Endothelial cell of hepatic sinusoid (primary cell): ENCODE data around the gene FAM118A.
"Not testable (repeated sequence)": the region's sequence is repeated elsewhere in the genome, so short reads cannot be mapped to it uniquely, and the experiment has no call there.

Experiments used
- in situ Hi-C: cut with HindIII; loops from 2 replicates; pipeline ENCODE4 v1.10.0; 2017; ENCODE audit warnings: low sequenced_read_pairs

FAM118A gene

GRCh38 chr22:45280587-45280980 is 29.1 kb upstream of the FAM118A start:
- in situ Hi-C loops = no loop called here

- in situ Hi-C loops = no loop called here
These were observed 28.7 kb upstream of the FAM118A start for GRCh38 chr22:45281010-45281409.

DNA sequence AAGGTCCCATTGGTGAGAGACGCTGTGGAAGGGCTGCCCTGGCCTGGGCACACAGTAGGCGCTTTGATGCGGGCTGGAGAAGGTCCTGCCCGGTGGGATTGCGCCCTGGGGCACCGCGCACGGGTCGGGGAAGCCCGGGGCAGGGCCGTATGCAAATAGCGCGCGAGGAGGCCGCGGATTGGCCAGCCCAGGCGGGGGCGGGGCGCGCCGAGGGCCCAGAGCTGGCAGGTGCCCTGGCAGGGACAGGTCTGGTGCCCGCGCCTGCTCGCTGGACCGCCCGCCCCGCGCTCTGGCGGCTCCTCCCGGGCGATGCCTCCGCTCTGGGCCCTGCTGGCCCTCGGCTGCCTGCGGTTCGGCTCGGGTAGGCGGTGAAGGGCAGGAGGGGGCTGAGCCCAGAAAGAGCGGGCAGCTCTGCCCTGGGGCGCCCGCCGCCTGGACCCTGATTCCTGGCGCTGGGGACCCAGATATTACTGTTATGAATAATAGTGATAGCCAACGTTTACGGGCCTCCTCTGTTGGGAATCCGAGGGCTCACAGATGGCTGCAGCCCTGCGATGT is 24.9 kb upstream of the FAM118A start, which contains the start of gene UPK3A:
Gene UPK3A, plus strand, starts transcription at position 245 of the 558 bp plus-strand sequence. Its CDS starts 65 bp downstream, at position 310.
- in situ Hi-C loops = no loop called here

DNA sequence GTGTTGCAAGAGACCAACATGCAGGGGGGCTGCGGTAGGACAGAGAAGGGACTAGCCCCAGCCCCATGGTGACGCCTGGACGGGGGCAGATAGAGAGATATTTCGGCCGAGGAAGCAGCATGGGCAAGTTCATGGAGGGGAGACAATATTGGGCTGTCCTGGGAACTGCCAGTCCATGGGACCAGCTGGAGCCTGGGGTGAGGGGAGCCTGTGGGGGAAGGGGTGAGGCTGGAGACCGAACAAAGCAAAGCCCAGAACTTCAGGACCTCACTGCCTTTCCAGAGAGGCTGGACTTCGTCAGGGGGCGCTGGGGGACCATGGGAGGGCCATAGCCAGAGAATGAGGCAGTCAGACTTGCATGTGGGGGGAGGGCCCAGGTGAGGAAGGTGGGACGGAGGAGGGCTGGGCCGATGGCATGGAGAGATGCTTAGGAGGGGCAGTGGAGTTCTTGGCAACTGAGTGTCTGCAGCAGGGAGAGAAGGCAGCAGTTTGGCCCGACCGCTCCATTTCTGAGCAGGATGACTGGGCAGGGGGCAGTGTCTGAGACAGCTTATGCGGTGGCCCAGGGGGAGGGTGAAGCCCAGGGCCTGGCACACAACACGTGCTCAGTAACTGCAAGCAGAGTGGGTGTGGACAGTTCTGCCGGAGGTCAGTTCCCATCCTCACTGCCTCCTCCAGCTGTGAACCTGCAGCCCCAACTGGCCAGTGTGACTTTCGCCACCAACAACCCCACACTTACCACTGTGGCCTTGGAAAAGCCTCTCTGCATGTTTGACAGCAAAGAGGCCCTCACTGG is 24.3 kb upstream of the FAM118A start:
- in situ Hi-C loops = no loop called here

- in situ Hi-C loops = no loop called here
These were observed 22.7 kb upstream of the FAM118A start for GRCh38 chr22:45286854-45287551.

GRCh38 chr22:45290410-45290936 is 19.3 kb upstream of the FAM118A start:
- in situ Hi-C loops = no loop called here

DNA sequence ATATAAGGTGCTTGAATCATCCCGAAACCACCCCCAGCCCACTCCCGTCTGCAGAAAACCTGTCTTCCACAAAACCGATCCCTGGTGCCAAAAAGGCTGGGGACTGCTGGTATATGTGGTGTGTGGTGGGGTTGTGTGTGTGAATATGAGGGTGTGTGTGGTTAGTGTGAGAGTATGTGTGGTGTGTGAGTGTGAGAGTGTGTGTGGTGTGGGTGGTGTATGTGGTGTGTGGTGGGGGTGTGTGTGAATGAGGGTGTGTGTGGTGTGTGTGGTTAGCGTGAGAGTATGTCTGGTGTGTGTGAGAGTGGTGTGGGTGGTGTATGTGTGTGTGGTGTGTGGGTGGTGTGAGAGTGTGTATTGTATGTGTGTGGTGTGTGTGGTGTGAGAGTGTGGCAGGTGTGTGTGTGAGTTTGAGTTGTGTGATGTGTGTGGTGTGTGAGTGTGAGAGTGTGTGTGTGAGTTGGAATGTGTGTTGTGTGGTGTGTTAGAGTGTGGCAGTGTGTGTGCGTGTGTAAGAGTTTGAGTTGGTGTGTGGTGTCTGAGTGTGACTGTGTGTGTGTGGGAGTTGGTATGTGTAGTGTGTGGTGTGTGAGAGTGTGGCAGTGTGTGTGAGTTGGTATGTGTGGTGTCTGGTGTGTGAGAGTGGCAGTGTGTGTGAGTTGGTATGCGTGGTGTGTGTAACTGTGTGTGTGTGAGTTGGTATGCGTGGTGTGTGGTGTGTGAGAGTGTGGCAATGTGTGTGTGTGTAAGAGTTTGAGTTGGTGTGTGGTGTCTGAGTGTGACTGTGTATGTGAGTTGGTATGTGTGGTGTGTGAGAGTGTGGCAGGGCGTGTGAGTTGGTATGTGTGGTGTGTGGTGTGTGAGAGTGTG is 18.4 kb upstream of the FAM118A start:
- in situ Hi-C loops = no loop called here

DNA sequence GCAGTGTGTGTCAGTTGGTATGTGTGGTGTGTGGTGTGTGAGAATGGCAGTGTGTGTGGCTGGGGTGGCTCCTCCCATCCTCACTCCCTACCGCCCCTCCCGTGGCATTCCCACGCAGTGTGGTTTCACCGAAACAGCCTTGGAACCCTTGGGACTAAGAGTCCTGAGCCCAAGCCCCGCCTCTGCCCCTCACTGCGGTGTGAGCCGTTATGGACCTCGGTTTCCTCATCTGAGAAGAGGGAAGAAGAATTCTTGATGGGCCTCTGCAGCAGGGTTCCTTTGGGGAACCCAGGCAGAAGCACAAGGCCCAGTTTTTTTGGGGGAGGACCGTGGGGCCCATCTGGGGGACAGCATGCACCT is 17.8 kb upstream of the FAM118A start:
- in situ Hi-C loops = no loop called here

GRCh38 chr22:45292731-45293442 is 16.8 kb upstream of the FAM118A start:
- in situ Hi-C loops = no loop called here

DNA sequence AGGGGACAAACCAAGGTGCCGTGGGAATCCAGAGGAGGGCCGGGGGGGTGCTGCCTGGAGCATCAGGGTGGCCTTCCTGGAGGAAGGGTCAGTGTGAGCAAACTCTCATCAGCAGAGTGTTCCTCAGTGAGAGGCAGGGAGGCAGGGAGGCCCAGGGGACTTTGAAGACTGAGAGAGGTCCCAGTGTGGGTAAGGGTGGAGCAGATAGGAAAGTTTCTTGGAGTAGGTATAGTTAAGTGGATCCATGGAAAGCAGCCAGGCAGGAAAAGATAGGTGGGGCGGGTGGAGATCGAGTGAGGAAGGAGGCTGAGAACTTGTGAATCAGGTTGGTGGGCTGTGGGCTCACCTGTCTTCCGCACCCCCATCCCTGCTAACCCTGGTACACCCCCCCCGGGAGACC is 15.7 kb upstream of the FAM118A start:
- in situ Hi-C loops = no loop called here

- in situ Hi-C loops = not testable (repeated sequence)
These were observed 14.7 kb upstream of the FAM118A start for GRCh38 chr22:45295004-45295403.

- in situ Hi-C loops = no loop called here
These were observed 14.2 kb upstream of the FAM118A start for GRCh38 chr22:45295492-45295891.

DNA sequence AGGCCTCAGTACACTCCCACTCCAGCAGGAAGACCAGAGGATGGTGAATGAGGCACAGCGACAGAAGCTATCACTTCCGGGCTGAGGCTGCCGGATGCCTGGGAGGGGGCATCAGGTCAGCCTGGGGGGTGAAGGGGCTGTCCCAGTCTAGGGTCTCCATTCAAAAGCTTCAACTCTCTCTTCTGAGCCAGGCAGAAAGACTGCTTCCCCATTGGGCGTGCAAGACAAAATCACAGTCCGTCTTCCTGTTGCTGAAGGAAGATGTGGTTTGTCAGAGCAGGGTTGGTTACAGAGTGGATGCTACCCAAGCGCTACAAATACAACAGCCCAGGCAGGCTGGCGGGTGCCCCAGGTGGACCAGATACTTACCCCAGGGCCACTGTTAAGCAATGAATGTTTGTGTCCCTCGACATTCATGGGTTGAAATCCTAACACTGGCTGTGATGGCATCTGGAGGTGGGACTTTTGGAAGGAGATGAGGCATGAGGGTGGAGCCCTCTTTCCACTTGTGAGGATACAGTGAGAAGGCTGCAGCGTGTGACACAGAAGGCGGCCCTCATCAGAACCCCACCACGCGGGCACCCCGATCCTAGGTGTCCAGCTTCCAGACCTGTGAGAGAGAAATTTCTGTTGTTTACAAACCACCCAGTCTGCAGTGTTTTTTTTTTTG is 13.0 kb upstream of the FAM118A start:
- in situ Hi-C loops = no loop called here

- in situ Hi-C loops = no loop called here
These were observed 10.7 kb upstream of the FAM118A start for GRCh38 chr22:45298934-45299505.

DNA sequence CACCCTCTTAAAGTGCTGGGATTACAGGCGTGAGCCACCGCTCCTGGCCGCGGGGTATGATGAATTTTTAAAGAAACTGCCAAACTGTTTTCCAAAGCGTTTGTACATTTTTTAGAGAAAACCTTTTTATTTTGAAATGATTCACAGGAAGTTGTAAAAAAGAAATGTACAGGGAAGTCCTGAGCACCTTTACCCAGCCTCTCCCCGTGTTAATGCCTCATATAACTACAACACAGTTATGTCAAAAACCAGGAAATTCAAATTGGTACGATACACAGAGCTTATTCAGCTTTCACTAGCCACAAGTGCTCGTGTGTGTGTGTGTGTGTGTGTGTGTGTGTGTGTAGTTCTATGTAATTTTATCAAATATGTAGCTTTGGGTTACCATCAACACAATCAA is 7.0 kb upstream of the FAM118A start:
- in situ Hi-C loops = no loop called here

DNA sequence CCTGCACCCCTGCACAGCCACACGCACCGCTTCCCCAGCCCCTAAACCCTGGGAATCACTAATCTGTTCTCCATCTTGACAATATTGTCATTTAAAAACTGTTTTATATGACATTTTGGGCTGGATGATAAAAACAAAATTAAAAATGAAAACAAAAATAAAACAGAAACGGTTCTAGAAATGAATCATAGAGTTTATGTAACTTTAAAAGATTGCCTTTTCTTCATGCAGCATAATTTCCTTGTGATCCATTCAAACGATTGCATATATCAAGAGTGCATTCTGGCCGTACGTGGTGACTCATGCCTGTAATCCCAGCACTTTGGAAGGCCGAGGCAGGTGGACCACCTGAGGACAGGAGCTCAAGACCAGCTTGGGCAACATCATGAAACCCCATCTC is 6.6 kb upstream of the FAM118A start:
- in situ Hi-C loops = no loop called here

DNA sequence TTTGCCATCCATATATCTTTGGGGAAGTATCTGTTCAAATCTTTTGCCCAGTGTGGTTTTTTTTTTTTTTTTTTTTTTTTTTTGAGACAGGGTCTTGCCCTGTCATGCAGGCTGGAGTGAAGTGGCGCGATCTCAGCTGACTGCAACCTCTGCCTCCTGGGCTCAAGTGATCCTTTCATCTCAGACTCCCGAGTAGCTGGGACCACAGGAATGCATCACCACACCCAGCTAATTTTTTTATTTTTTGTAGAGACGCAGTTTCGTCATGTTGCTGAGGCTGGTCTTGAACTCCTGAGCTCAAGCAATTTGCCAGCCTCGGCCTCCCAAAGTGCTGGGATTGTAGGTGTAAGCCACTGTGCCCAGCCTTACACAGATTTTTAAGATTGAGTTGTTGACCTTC is 4.8 kb upstream of the FAM118A start:
- in situ Hi-C loops = no loop called here

GRCh38 chr22:45305456-45306075 is 4.2 kb upstream of the FAM118A start:
- in situ Hi-C loops = no loop called here

- in situ Hi-C loops = no loop called here
These were observed 3.6 kb upstream of the FAM118A start for GRCh38 chr22:45306139-45306538.
